Neural cell (in vitro differentiated cells): ENCODE data around the gene TMEM132A. TPM values are rescaled to one million over a fixed set of nuclear protein-coding genes. Genes with fewer than 3 reads are reported as not detected.

Experiments
- H2AFZ ChIP-seq: fragments of 200-600, 300-800 bp; sonication (generic), shearing (Covaris generic); 2 replicates; pipeline ENCODE4 v1.6.0; 2014; ENCODE audit warnings: low read depth, mild to moderate bottlenecking, antibody characterized with exemption, low read length, moderate library complexity
- H3F3A ChIP-seq: fragments of 200-600 bp; shearing (Covaris generic); 2 replicates; pipeline ENCODE4 v1.6.1; 2016; ENCODE audit warnings: mild to moderate bottlenecking, moderate library complexity, mixed read lengths, antibody characterized with exemption, low read length; ENCODE audit not compliant: insufficient read depth, poor library complexity, severe bottlenecking
- H3K27ac ChIP-seq: fragments of 200-600, 300-800 bp; sonication (generic), shearing (Covaris generic); 2 replicates; pipeline ENCODE4 v1.5.1; 2014; ENCODE audit warnings: mild to moderate bottlenecking, low read length, moderate library complexity
- H3K27me3 ChIP-seq: fragments of 300-800, 200-600 bp; sonication (generic), shearing (Covaris generic); 2 replicates; pipeline ENCODE4 v1.6.0; 2014; ENCODE audit warnings: mild to moderate bottlenecking, low read depth, low read length, moderate library complexity; ENCODE audit not compliant: insufficient read depth
- H3K36me3 ChIP-seq: fragments of 300-800, 200-600 bp; sonication (generic), shearing (Covaris generic); 2 replicates; pipeline ENCODE4 v1.5.1; 2014; ENCODE audit warnings: mild to moderate bottlenecking, antibody characterized with exemption, low read length, moderate library complexity; ENCODE audit not compliant: insufficient read depth
- H3K4me2 ChIP-seq: fragments of 300-800, 200-600 bp; sonication (generic), shearing (Covaris generic); 2 replicates; pipeline ENCODE4 v1.6.0; 2014; ENCODE audit warnings: mild to moderate bottlenecking, low read length
- H3K4me3 ChIP-seq: fragments of 300-800, 200-600 bp; sonication (generic), shearing (Covaris generic); 2 replicates; pipeline ENCODE4 v1.5.1; 2014; ENCODE audit warnings: mild to moderate bottlenecking, low read length, moderate library complexity
- H3K79me2 ChIP-seq: fragments of 200-600 bp; shearing (Covaris generic); replicated peaks from 2 replicates; pipeline ENCODE4 v1.6.0; 2014; ENCODE audit warnings: mild to moderate bottlenecking, low read length, moderate library complexity; ENCODE audit not compliant: insufficient read depth
- H3K9ac ChIP-seq: fragments of 300-800, 200-600 bp; sonication (generic), shearing (Covaris generic); 2 replicates; pipeline ENCODE4 v1.6.1; 2016; ENCODE audit warnings: mild to moderate bottlenecking, low read length, mixed read lengths
- H3K9me2 ChIP-seq: fragments of 200-600 bp; shearing (Covaris generic); 2 replicates; pipeline ENCODE4 v1.6.1; 2016; ENCODE audit warnings: mild to moderate bottlenecking, low read length, mixed read lengths; ENCODE audit not compliant: insufficient read depth
- H3K9me3 ChIP-seq: fragments of 200-600, 300-800 bp; sonication (generic), shearing (Covaris generic); 2 replicates; pipeline ENCODE4 v1.6.1; 2016; ENCODE audit warnings: mild to moderate bottlenecking, mixed run types, low read length, moderate library complexity, mixed read lengths
- H4K20me1 ChIP-seq: fragments of 200-600 bp; shearing (Covaris generic); 2 replicates; pipeline ENCODE4 v1.6.1; 2016; ENCODE audit warnings: mild to moderate bottlenecking, mixed run types; ENCODE audit not compliant: insufficient read depth
- CTCF ChIP-seq: fragments of 450-650 bp; IDR thresholded peaks from 2 replicates; pipeline ENCODE4 v1.5.1; 2014; ENCODE audit warnings: antibody characterized with exemption, mild to moderate bottlenecking, moderate library complexity; ENCODE audit not compliant: poor library complexity, severe bottlenecking
- EP300 ChIP-seq: fragments of 450-650 bp; conservative IDR thresholded peaks from 2 replicates; pipeline ENCODE4 v1.6.1; 2014; ENCODE audit warnings: antibody characterized with exemption, mild to moderate bottlenecking, moderate library complexity; ENCODE audit not compliant: poor library complexity, severe bottlenecking
- EZH2 ChIP-seq: fragments of 200-600, 300-800 bp; shearing (Covaris generic), sonication (generic); IDR thresholded peaks from 2 replicates; pipeline ENCODE4 v1.6.1; 2014; ENCODE audit warnings: antibody characterized with exemption, low read length, borderline replicate concordance, mild to moderate bottlenecking; ENCODE audit not compliant: insufficient read depth, poor library complexity, severe bottlenecking
- MXI1 ChIP-seq: fragments of 450-650 bp; conservative IDR thresholded peaks from 2 replicates; pipeline ENCODE4 v1.6.1; 2014; ENCODE audit warnings: antibody characterized with exemption, mild to moderate bottlenecking; ENCODE audit not compliant: poor library complexity, severe bottlenecking
- POLR2AphosphoS5 ChIP-seq: IDR thresholded peaks from 2 replicates; pipeline ENCODE4 v1.6.1; 2012
- RAD21 ChIP-seq: fragments of 450-650 bp; conservative IDR thresholded peaks from 2 replicates; pipeline ENCODE4 v1.6.1; 2014; ENCODE audit warnings: antibody characterized with exemption, mild to moderate bottlenecking, moderate library complexity
- SMC3 ChIP-seq: fragments of 450-650 bp; conservative IDR thresholded peaks from 2 replicates; pipeline ENCODE4 v1.6.1; 2014; ENCODE audit warnings: antibody characterized with exemption, mild to moderate bottlenecking, moderate library complexity; ENCODE audit not compliant: poor library complexity
- TAF1 ChIP-seq: IDR thresholded peaks from 2 replicates; pipeline ENCODE4 v1.6.1; 2012; ENCODE audit warnings: low read depth
- polyA minus RNA-seq: library from RNA; depleted of rRNA, polyadenylated mRNA; stranded (reverse); fragments of >200 nt; gene quantifications from 2 replicates; pipeline ENCODE4 v1.2.3, GENCODE V29; 2014
- polyA plus RNA-seq: library from polyadenylated mRNA; depleted of rRNA; stranded (reverse); fragments of >200 nt; gene quantifications from 2 replicates; pipeline ENCODE4 v1.2.3, GENCODE V29; 2014
- TF ChIP-seq, protein P1 (sequence below): IDR thresholded peaks from 2 replicates; pipeline ENCODE4 v1.6.1; 2012; ENCODE audit warnings: borderline replicate concordance

TMEM132A gene
- polyA plus RNA-seq: 215 and 280 TPM in 2 replicates
- 233 and 274 TPM in 2 replicates for polyA minus RNA-seq

DNA sequence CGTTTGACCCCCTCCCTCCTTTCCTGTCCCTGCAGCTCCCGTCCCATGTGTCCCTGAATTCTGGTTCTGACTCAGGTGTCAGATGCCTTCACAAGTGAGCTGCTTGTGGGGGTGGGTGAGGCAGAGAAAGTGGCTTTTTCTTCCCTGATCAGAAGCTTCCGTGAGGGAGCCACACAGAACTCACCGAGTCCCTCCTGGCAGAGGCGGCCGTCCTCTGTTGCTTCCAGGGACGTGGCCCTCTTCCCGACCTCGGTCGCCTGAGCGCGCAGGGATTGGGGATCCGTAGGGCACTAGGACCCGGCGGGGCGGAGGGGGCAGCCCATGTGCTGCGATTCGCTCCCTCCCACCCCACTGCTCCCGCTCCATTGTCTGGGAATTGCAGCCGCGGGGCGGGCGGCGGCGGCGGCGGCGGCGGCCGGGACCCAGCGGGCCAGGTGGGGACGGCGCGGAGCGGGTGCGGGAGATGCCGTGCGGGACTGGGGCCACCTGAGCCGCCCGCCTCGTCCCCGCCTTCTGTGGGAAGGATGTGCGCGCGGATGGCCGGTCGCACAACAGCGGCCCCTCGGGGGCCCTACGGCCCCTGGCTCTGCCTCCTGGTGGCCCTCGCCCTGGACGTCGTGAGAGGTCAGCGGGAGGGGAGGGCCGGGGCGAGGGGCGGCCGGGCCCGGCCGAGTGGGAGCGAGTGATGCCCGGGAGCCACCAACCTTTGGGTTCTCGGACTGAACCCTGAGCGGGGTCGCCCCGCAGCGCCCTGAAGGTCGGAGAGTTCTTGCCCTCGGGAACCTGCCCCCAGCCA lies at the start of gene TMEM132A:
Gene TMEM132A, plus strand, starts transcription at position 351 of the 796 bp plus-strand sequence. Its CDS starts 174 bp downstream, at position 525.
- no peaks in the 10 kb centered on the region for H3K9me2 ChIP-seq
- H4K20me1 ChIP-seq: peaks cover 6% of the 10 kb centered on the region
- no peaks in the 10 kb centered on the region for H3K27me3 ChIP-seq
- H3K36me3 ChIP-seq: no peaks in the 10 kb centered on the region
- H2AFZ ChIP-seq: peak within 1 kb of the TSS; percentile 15
- H3K9ac ChIP-seq: peak within 1 kb of the TSS; percentile 96
- H3K27ac ChIP-seq: peak within 1 kb of the TSS; percentile 74
- no peaks in the 10 kb centered on the region for H3K9me3 ChIP-seq
- H3K4me3 ChIP-seq: peak within 1 kb of the TSS; percentile 82
- TF ChIP-seq SMC3 (peak; percentile 54), CTCF (no peak), POLR2AphosphoS5 (peak; percentile 86), TAF1 (peak; percentile 77), RAD21 (peak; percentile 57), EZH2 (no peak), MXI1 (peak; percentile 90), EP300 (peak; percentile 66)
- TF ChIP-seq, protein P1, sequence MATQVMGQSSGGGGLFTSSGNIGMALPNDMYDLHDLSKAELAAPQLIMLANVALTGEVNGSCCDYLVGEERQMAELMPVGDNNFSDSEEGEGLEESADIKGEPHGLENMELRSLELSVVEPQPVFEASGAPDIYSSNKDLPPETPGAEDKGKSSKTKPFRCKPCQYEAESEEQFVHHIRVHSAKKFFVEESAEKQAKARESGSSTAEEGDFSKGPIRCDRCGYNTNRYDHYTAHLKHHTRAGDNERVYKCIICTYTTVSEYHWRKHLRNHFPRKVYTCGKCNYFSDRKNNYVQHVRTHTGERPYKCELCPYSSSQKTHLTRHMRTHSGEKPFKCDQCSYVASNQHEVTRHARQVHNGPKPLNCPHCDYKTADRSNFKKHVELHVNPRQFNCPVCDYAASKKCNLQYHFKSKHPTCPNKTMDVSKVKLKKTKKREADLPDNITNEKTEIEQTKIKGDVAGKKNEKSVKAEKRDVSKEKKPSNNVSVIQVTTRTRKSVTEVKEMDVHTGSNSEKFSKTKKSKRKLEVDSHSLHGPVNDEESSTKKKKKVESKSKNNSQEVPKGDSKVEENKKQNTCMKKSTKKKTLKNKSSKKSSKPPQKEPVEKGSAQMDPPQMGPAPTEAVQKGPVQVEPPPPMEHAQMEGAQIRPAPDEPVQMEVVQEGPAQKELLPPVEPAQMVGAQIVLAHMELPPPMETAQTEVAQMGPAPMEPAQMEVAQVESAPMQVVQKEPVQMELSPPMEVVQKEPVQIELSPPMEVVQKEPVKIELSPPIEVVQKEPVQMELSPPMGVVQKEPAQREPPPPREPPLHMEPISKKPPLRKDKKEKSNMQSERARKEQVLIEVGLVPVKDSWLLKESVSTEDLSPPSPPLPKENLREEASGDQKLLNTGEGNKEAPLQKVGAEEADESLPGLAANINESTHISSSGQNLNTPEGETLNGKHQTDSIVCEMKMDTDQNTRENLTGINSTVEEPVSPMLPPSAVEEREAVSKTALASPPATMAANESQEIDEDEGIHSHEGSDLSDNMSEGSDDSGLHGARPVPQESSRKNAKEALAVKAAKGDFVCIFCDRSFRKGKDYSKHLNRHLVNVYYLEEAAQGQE: peak; percentile 41
- peak within 1 kb of the TSS; percentile 71 for H3K4me2 ChIP-seq
- H3K79me2 ChIP-seq: peaks cover 37% of the 10 kb centered on the region
- no peaks in the 10 kb centered on the region for H3F3A ChIP-seq

DNA sequence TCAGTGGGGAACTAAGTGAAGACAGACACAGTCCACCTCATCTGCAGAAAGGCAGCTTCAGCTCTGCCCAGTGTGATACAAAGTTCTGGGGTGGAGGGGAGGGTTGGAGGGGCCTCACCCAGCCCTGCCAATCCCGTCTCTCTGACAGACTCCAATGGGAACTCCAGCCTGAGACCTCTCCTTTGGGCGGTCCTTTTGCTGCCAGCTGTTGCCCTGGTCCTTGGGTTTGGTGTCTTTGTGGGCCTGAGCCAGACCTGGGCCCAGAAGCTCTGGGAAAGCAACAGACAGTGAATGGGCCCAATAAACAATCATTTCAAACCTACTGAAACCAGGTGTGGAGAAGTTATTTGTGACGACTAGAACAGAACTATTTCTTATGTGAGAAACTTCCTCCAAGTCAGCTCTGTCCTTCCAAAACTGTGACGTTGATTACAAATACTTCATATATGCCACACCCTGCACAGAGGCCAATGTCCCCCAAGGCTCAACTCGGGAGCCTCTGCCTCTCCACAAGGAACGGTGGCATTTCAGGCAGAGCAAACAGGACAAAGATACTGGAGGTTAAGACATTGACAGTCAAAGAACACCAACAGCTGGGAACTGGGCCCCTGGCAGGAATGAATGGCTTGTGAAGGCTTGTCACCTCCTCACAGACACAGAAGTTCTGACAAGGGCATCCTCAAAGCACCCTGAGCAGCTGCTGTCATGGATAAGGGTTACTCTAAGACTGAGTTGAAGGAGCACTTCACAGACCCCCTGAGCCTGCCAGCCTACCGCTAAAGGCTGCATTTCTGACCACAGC lies 48.7 kb upstream of the TMEM132A start:
- H3K27ac ChIP-seq: no peak overlapping the region
- H3K79me2 ChIP-seq: no peaks in the 10 kb centered on the region
- H2AFZ ChIP-seq: no peak overlapping the region
- H3K36me3 ChIP-seq: no peaks in the 10 kb centered on the region
- no peak overlapping the region for H3K4me2 ChIP-seq
- no peaks in the 10 kb centered on the region for H3K27me3 ChIP-seq
- no peak overlapping the region for H3K4me3 ChIP-seq
- no peaks in the 10 kb centered on the region for H3K9me2 ChIP-seq
- no peaks in the 10 kb centered on the region for H4K20me1 ChIP-seq
- H3K9ac ChIP-seq: no peak overlapping the region
- no peaks in the 10 kb centered on the region for H3K9me3 ChIP-seq
- no peaks in the 10 kb centered on the region for H3F3A ChIP-seq
- no peak for TF ChIP-seq EP300
- TF ChIP-seq, protein P1: no peak
- no peak for TF ChIP-seq POLR2AphosphoS5
- TF ChIP-seq EZH2: no peak
- no peak for TF ChIP-seq RAD21
- no peak for TF ChIP-seq SMC3
- TF ChIP-seq TAF1: no peak
- TF ChIP-seq CTCF: no peak
- TF ChIP-seq MXI1: no peak
